HG03354 (cell line): ENCODE data around the gene RPH3AL.
"Not testable (repeated sequence)": the region's sequence is repeated elsewhere in the genome, so short reads cannot be mapped to it uniquely, and the experiment has no call there.

Source experiments
- ATAC-seq: cut with Tn5 transposase; IDR thresholded peaks from one replicate; pipeline ENCODE4 v1.9.1; 2021; ENCODE audit warnings: mild to moderate bottlenecking; ENCODE audit not compliant: unreplicated experiment, poor library complexity, severe bottlenecking

RPH3AL gene

DNA sequence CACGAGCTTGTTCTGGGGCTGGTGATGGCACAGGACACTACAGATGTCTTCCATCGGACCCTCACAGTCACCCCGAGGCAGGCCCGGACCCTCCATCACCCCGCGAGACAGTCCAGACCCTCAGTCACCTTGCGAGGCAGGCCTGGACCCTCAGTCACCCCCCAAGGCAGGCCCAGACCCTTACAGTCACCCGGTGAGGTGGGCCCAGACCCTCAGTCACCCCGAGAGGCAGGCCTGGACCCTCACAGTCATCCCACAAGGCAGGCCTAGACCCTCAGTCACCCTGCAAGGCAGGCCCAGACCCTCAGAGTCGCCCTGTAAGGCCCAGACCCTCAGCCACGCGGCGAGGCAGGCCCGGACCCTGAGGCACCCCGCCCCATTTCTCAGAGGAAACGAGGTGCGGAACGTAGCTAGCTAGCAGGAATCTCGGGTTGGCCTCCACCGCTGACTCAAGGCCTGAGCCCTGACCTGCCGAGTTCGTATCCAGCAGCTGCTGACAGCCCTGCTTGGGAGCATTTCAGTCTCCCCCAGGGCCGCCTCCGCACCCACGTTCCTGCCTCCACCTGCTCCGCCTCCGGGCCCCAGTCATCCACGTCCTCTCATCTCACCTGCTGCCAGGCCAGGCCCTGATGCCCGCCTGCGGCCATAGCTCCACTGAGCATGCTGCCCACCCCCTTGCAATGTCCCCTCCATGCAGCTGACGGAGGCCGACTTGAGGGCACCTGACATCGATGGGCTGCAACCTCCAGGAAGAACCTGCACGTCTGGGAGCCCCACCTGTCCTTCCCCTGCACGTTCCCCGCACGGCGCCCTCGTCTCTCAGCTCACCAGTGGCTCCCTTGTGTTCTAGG lies 28.7 kb downstream of the RPH3AL start:
- no peak for ATAC-seq

DNA sequence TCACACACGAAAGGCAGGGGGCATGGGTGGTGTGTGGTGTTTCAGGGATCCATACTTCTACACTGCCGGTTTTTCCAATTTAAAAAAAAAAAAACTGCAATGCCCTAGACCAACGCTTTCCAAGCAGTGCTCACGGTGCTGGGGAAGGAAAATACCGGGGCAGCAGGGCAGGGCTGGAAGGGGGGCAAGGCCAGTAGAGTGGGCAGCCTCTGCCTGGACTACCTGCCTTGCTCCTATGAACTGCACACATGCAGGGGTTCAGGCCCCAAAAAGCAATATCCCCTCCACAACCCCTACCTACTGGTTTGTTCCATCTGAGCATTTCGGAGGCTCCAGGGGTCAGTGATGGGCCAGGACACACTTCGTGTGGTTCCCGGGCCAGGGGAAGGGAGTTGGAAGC lies 29.4 kb downstream of the RPH3AL start:
- ATAC-seq = no peak

GRCh38 chr17:322006-322780 lies 30.4 kb downstream of the RPH3AL start:
- no peak for ATAC-seq

DNA sequence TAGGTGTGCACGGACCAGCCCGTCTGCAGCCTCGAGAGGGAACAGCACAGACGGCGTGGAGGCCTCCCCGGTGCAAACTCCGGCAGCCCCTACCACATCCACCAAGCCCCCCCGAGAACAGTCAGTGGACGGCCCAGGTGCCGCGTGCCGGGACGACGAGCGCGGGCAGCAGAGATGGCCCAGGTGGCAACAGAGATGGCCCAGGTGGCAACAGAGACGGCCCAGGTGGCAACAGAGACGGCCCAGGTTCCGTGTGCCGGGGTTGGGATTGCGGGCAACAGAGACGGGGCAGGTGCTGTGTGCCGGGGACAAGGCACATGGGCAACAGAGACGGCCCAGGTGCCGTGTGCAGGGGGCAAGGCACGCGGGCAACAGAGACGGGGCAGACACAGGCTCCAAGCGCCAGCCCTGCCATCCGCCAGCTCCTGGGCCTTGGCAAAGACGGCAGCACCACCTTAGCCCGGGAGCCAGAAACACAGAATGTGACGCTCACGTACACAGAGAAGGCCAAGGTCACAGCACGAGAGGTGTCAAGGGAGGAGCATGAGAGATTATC lies 31.1 kb downstream of the RPH3AL start:
- no peak for ATAC-seq

- no peak for ATAC-seq
These were observed 31.7 kb downstream of the RPH3AL start for GRCh38 chr17:320809-321385.

DNA sequence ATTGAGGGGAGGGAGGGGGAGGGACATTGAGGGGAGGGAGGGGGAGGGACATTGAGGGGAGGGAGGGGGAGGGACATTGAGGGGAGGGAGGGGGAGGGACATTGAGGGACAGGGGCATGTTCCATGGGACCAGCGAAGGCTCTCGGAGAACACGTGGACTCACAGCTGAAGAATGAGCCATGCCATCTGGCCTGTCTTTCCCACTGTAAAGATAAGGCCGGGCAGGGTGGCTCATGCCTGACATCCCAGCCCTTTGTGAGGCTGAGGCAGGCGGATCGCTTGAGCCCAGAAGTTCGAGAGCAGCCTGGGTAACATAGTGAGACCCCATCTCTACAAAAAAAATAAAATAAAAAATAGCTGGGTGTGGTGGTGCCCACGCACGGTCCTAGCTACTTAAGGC lies 32.5 kb downstream of the RPH3AL start:
- ATAC-seq = no peak

- ATAC-seq = no peak
These were observed 33.3 kb downstream of the RPH3AL start for GRCh38 chr17:319266-319665.

DNA sequence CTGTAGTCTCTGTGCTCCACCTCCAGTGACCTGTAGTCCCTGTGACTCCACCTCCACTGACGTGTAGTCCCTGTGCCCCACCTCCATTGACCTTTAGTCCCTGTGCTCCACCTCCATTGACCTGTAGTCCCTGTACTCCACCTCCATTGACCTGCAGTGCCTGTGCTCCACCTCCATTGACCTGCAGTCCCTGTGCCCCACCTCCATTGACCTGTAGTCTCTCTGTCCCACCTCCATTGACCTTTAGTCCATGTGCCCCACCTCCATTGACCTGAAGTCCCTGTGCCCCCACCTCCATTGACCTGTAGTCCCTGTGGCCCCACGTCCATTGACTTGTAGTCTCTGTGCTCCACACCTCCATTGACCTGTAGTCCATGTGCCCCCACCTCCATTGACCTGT lies 35.5 kb downstream of the RPH3AL start:
- ATAC-seq = not testable (repeated sequence)

DNA sequence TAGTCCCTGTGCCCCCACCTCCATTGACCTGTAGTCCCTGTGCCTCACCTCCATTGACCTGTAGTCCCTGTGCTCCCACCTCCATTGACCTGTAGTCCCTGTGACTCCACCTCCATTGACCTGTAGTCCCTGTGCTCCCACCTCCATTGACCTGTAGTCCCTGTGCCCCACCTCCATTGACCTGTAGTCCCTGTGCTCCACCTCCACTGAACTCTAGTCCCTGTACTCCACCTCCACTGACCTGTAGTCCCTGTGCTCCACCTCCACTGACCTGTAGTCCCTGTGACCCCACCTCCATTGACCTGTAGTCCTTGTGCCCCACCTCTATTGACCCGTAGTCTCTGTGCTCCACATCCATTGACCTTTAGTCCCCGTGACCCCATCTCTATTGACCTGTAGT lies 37.2 kb downstream of the RPH3AL start:
- ATAC-seq = not testable (repeated sequence)

GRCh38 chr17:314614-314944 lies 38.0 kb downstream of the RPH3AL start:
- ATAC-seq = not testable (repeated sequence)

- no peak for ATAC-seq
These were observed 38.5 kb downstream of the RPH3AL start for GRCh38 chr17:313911-314613.

GRCh38 chr17:313231-313630 lies 39.4 kb downstream of the RPH3AL start:
- no peak for ATAC-seq

GRCh38 chr17:312476-313148 lies 40.0 kb downstream of the RPH3AL start:
- ATAC-seq = no peak

- ATAC-seq = no peak
These were observed 41.4 kb downstream of the RPH3AL start for GRCh38 chr17:311119-311782.

DNA sequence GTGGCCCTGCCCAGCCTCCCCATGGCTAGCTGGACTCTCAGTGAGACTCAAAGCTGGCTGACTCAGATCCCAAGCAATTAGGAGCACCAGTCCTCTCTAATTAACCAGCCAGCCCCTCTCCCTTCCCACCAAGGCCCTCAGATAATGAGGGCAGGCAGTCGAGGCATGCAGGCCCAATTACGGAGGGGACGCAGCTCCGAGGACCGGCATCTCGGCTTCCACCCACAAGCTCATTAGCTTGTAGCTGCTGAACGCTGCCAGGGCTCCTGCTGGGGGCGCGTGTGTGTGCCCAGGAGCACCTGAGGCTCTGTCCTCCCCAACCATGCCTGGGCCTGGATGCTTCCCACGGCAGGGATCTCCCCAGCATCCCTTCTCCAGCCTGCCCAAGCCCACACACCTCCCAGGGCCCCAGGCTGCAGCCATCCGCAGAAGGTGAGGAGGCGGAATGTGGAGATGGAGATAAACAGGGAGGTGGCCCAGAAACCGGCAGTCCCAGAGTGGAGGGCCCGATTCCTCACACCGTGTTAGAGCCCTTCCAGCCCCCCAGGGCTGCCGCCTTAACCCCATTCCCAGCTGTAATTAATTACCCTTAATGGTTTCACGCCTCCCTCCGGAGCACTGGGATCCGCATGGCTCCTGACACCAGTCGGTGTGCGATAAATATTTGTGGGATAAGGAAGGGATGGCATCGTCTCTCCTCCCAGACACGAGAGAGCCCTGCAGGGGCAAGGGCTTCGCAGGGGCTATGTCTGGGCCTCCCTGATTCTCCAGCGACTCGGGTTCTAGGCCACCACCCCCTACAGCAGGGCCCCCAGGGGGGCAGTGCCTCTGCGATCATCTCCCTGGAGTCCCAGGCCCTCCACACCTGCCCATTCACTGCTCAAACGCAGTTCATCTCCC lies 42.2 kb downstream of the RPH3AL start:
- ATAC-seq = no peak

DNA sequence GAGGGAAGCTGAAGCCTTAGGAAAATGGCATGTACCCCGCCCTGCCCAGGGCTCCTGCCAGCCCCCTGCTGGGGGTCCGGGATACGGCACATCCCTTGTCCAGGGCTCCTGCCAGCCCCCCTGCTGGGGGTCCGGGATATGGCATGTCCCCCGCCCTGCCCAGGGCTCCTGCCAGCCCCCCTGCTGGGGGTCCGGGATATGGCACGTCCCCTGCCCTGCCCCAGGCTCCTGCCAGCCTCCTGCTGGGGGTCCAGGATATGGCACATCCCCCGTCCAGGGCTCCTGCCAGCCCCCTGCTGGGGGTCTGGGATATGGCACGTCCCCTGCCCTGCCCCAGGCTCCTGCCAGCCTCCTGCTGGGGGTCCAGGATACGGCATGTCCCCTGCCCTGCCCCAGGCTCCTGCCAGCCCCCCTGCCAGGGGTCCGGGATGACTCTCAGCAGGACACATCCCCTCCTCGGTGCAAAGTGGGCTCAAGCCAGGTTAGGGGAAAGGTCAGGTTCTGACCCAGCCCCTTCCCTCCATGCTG lies 43.2 kb downstream of the RPH3AL start:
- ATAC-seq = no peak

DNA sequence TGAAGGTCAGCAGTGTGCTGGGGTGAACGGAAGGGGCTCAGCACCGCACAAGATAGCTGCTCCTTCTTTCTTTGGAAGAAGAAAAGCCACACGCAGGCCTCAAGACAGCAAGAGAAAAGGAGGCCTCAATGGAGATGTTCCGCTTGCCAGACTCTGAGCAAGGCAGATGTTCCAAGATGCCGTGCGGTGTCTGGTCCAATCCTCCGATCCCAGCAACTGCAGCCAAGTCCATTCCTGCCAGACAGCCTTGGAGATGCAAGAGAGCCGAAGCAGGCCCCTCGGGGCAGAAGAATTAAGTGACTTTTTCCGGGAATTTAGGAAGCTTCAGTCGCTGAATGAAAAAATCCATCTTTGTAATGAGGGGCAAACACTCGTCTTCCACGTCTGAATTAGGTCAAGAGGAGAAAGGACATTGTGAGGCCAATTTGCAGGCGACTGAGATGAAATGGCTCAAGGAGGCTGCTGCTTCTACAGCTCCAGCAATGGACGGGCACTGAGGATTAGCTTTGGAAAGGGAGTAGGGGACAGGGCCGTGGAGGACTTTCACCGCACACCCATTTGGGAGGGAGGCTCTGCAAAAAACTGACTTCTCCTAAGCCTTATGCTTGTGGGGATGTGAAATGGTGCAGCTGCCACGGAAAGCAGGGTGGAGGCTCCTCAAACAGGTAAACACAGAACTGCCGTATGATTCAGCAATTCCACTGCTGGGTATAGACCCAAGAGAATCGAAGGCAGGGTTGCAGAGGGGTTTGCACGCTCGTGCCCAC lies 44.7 kb downstream of the RPH3AL start:
- ATAC-seq = no peak
